Adrenal gland (tissue), 5 donors: ENCODE data around the gene IGDCC3.

ENCODE experiments used
- POLR2A ChIP-seq, 2 donors: fragments of 450-650 bp; IDR thresholded peaks; one replicate each; pipeline ENCODE4 v1.6.1; 2017; ENCODE audit warnings: antibody characterized with exemption in 2 of 2, mild to moderate bottlenecking in 2 of 2, moderate library complexity in 1 of 2
- TF ChIP-seq, protein P1 (sequence below), 6 experiments: fragments of 450-650 bp in 4 of 6; fragments of 200-600 bp in 2 of 6; sonication (generic) in 1 of 6; IDR thresholded peaks; 1 replicate in 5 of 6; 2 replicates in 1 of 6; pipeline versions ENCODE4 v1.5.1 to v1.8.0; 2016 to 2021; ENCODE audit warnings: antibody characterized with exemption in 6 of 6, mild to moderate bottlenecking in 2 of 6, moderate library complexity in 1 of 6
- donor health status: DM: no; HTN: no; CAD: no.

- TF ChIP-seq, protein P1, sequence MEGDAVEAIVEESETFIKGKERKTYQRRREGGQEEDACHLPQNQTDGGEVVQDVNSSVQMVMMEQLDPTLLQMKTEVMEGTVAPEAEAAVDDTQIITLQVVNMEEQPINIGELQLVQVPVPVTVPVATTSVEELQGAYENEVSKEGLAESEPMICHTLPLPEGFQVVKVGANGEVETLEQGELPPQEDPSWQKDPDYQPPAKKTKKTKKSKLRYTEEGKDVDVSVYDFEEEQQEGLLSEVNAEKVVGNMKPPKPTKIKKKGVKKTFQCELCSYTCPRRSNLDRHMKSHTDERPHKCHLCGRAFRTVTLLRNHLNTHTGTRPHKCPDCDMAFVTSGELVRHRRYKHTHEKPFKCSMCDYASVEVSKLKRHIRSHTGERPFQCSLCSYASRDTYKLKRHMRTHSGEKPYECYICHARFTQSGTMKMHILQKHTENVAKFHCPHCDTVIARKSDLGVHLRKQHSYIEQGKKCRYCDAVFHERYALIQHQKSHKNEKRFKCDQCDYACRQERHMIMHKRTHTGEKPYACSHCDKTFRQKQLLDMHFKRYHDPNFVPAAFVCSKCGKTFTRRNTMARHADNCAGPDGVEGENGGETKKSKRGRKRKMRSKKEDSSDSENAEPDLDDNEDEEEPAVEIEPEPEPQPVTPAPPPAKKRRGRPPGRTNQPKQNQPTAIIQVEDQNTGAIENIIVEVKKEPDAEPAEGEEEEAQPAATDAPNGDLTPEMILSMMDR (IDR thresholded peaks at IDR 0.05): no peak
- no peak for TF ChIP-seq POLR2A (IDR thresholded peaks at IDR 0.05)
Observed at GRCh38 chr15:65300924-65301441, 76.8 kb downstream of the IGDCC3 start.
